Lung microvascular endothelial cell (primary cell): ENCODE data around the gene FAM193A. TPM values are rescaled to one million over a fixed set of nuclear protein-coding genes. Genes with fewer than 3 reads are reported as not detected.
A peak's percentile ranks its signal among the peaks of the same experiment; 100 is the strongest.
"Not testable (repeated sequence)": the region's sequence is repeated elsewhere in the genome, so short reads cannot be mapped to it uniquely, and the experiment has no call there.

Source experiments
- DNase-seq, 2 donors: peaks; one replicate each; pipeline versions ENCODE4 v3.0.0 to v3.0.0-alpha.2; 2010; ENCODE audit warnings: low read depth in 2 of 2
- total RNA-seq: library from RNA; depleted of rRNA; stranded (reverse); fragments of >200 nt; gene quantifications from 2 replicates; pipeline ENCODE4 v1.2.1, GENCODE V29; 2014

The FAM193A gene
- total RNA-seq, 1 donor from 2014 or later, result 7.1 TPM

DNA sequence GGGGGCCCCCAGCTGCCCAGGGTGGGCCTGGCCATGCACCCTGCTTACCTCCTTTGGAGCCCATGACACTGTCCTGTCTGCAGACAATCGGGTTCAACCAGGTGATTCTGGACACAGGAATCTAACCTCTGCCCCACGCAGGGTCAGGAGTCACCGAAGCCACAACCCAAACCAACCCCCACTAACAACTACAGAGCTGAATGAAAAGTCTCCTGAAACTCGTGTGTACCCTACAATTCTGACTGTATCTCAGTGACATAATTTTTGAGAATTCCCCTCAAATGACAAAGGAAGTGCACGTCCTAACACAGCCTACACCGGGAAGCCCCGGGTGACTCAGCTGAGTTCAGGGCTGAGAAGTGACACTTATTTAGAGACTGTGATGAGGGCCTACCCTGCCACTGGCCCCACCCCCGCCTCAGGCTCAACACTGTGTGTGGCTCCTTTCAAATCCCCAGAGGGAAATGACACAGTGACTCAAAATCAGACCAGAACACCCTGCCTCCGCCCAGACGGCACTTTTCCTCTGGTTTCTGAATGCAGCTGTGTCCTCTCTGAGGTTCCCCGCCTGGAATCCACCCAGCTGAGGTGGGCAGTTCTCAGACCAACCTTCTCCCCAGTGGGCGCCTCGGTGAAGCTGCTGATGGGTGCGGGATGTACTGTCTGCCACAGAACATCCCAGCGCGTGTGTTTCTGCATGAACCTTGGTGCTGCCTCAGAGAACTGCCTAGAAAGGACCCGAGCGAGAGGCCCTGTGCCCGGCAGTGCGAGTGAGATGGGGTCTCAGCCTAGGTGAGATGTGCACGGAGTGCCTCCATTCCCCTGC lies 209.7 kb downstream of the FAM193A start:
- peak; percentile 73 to 93 for DNase-seq

GRCh38 chr4:2746891-2747695 lies 210.6 kb downstream of the FAM193A start:
- DNase-seq, result peak in 1 of 2 donors; percentile 58

DNA sequence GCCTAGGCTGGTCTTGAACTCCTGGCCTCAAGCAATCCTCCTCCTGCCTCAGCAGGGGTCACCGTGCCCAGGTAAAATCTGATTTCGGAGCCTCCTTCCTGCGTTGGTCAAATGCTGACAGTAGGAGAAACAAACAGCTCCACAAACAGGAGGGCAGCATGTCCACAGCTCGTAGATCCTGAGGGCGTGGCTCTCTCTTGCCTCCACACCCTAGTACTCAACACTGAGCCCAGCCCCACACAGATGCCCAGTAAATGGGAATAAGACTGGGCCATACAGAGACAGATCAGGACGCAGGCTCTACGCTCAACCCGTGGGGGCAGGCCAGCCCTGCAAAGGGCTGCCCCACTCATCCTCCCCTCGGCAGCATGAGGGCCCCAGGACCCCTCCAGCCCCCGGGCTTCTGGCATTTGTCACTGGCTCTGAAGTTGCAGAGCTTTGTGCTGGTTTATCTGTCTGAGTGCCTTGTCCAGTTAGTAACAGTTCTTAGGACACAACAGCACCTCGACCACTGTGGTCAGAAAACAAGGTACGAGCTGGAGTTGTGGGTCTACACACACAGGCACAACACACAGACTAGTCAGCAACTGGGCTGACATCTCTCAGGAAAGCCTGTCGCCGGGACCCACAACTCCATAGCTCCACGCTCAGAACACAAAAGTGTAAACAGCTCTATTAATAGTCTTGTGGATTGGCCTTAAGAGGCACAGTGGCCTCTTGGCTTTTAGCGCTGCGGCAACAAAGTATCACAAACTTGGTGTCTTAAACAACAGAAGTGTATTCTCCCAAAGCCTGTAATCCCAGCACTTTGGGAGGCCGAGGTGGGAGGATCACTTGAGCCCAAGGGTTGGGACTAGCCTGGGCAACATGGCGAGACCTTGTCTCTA lies 214.5 kb downstream of the FAM193A start:
- DNase-seq, result no peak

DNA sequence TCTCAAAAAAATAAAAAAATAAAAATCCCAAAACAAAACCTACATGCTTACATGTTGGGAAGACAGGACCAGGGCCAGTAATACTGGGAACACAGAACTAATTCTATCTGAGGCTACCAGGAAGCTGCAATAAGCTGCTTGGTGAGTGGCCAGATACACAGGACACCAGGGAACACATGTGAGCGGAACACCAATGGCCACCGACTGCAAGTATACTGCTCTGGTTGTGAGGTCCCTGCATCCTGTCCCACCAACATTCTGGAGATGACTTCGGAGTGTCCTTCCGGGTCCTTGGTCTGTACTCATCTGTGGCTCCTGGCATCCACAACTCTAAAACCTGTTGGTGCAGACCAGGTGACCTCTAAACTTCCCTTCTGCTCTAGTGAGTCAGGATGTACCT lies 217.0 kb downstream of the FAM193A start:
- peak in 1 of 2 donors; percentile 73 for DNase-seq

- no peak for DNase-seq
These were observed 218.7 kb downstream of the FAM193A start for GRCh38 chr4:2754848-2755819.

GRCh38 chr4:2755821-2756690 lies 219.6 kb downstream of the FAM193A start, which contains the start of gene TNIP2:
TNIP2 (minus strand) TSS chr4:2756336; CDS start chr4:2756289, 47 bp downstream.
- peak; percentile 83 to 86 for DNase-seq

DNA sequence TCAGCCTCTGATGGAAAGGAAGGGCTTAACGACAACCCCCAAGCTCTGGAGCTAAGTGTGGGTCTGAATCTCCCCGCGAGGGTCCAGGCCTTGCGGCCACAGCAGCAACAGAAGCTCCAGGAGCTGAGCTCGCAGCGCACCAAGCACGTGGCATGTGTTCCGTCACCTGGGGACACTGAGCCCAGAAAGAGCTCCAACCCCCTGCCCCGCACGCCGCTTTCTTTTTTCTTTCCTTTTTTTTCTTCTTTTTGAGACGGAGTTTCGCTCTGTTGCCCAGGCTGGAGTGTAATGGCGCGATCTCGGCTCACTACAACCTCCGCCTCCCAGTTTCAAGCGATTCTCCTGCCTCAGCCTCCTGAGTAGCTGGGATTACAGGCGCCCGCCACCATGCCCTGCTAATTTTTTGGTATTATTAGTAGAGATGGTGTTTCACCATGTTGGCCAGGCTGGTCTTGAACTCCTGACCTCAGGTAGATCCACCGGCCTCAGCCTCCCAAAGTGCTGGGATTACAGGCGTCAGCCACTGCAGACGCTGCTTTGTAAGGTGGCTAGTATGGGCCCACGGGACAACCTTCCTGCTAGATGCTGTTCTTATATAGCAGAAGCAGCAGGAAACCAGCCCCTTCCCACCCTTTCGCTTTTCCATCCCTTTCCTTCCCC lies 220.4 kb downstream of the FAM193A start:
- DNase-seq, result no peak

DNA sequence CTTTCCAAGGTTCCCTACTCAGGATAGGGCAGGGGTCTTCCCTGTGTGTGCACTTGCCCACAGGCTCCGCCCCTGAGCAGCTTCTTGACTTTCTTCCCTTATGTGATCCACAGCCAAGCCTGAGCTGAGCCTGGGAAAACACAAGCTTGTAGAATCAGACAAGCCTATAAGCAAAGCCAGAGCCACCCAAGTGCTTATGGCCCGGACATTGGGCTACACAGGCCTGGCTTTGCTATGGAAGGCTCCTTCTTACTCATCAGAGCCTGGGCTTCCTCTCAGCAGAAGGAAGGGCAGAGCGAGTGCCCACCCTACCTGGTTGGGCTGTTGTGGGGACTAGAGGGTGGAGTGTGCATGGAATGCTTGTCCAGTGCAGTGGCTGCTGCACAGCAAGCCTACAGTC lies 221.0 kb downstream of the FAM193A start:
- no peak for DNase-seq

- DNase-seq, result peak; percentile 54 to 65
These were observed 224.8 kb downstream of the FAM193A start for GRCh38 chr4:2761035-2761923.

DNA sequence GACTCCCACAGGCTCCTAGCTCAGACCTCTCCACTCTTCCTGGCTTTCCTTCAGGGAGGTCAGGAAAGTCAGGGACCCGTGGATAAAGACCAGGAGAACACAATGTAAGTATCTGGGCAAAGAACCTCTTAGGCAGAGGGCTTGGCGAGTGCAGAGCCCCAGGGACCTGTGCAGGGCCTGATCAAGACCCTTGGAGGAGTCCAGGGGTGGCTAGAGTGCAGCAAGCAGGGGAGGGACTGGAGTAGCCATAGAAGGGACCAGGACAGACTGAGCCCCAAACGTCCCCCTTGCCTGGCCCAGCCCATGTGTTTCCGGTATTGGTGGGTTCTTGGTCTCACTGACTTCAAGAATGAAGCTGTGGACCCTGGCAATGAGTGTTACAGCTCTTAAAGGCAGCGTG lies 225.6 kb downstream of the FAM193A start:
- no peak for DNase-seq

- DNase-seq, result not testable (repeated sequence)
These were observed 226.3 kb downstream of the FAM193A start for GRCh38 chr4:2762486-2763370.

DNA sequence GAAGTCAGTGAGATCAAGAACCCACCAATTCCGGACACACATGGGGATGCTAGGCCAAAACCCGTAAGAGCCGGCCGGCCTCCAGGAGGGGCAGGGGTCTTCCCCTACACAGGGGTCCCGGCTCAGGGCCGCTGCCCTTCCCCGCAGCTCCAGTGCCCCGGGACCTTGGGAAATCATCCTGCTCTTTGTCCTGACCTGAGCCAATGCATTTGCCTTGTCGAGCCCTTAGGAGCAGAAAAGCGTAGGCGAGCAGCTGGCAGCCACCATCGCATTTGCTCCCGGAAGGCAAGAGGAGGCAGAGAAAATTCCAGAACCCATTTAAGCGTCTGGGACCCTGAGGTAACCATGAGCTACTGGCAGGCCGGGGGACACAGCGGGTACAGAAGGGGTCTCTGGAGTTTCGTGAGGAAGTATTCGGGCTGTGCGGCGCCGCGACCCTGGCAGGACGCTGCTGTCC lies 227.1 kb downstream of the FAM193A start:
- no peak for DNase-seq

GRCh38 chr4:2765832-2766526 lies 229.5 kb downstream of the FAM193A start:
- DNase-seq, result no peak

DNA sequence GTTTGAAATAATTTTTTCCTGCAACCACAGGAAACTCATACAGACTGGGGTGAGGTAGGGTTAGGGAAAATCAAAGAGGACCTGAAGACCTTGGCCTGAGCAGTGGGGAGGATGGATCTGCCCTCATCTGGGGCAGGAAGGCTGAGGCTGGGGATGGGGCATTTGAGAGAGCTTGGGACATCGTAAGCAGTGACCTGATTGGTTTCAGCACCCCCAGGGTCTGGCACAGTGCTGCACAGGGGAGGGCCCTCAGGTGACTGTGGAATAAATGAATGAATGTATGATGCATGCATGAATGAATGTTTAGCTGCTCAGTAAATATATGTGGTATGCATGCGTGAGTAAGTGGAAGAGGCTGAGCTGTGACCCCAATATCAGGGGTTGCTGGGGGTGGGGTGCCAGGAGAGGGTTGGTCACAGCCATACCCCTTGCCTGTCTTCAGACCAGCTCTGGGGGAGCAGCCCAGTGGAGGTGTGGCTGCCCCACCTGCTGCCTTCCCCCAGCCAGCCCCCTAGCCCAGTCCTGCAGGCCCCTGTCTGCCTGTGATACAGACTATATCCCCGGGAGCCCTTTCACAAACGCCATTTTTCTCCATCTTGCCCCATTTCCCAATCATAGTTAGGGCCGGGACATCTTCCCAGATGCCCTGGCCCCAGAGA lies 230.7 kb downstream of the FAM193A start:
- DNase-seq, result no peak

DNA sequence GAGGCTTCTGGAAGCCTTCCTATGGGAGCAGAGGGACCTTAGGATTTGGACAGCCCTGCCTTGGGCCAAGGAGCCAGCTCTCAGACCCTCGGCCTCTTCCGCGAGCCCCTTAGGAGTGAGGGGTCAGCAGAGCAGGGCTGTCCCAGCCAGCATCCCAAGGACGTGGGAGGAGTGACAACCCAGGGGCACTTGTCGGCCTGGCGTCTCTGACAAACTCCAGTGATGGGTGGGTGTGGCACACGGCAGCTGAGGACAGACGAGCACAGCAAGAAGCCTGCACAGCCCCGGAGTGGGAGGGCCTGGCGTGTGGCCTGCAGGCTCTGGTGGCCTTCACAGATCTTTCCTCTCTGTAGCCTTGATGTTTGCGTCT lies 231.2 kb downstream of the FAM193A start:
- DNase-seq, result no peak

GRCh38 chr4:2768124-2768523 lies 231.7 kb downstream of the FAM193A start:
- DNase-seq, result no peak
